ENCODE data around the gene KLHL10. TPM values are rescaled to one million over a fixed set of nuclear protein-coding genes. Genes with fewer than 3 reads are reported as not detected.

KLHL10 gene
- total and polyA plus RNA-seq, 9 of the 15 experiments (the other 6 are each of a cell fraction or from before 2014, with no cell fraction given): 0.06 to 0.56 (median 0.12) TPM; not detected in 5

DNA sequence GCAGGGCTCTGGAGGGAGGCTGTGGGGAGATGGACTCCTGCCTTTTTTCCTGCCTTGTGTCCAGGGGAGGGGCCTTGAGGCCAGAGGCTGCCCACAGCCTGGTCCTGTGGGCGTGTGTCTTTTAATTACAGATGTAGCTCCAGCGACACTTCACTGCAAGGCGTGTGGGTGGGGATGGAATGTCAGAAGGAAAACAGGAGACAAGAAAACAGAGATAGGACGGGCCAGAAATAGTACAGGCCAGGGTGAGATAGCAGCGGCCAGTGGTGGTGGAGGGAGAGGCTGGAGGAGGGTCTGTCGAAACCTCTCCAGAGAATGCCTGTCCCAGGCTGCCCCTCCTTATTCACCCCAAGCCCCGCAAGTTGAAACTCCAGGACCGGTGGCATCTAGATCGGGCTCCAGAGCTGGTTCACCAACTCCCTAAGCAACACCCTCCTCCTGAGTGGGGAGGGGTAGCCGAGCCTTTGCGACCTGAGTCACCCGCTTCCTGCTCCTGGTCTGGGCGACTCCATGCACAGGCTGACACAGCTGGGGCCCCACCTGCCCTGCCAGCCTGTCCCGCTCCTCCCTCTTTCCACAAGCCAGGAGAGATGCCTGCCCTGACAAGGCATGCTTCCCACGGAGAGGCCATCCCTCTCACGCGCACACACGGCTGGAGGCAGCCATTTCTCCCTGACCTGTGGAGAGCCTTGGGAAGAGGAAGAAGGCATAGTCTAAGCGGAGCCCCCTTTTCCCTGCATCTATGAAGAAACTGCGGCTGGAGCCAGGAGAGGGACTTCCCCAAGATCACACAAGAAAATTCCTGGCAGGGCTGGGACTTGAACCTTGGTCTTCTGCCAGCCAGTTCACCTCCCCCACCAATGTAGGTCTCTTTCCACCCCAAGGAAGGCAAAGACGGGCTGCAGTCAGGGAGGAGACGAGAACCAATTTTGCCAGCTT is 44.5 kb upstream of the KLHL10 start (continued):
- peak; percentile 29; the same call in 1 of the 2 replicates for TF ChIP-seq DMBX1 (CRISPR knock-in tag; IDR thresholded peaks at IDR 0.05; ENCODE audit: borderline replicate concordance)
- peak; percentile 71 for TF ChIP-seq KDM5B (IDR thresholded peaks at IDR 0.05; ENCODE audit: insufficient replicate concordance, low read depth, low read length)
- TF ChIP-seq FIP1L1 (IDR thresholded peaks at IDR 0.05; ENCODE audit: low read depth, low read length, poor library complexity, severe bottlenecking): no peak
- no peak for TF ChIP-seq MXD1 (CRISPR knock-in tag; IDR thresholded peaks at IDR 0.05; ENCODE audit: borderline replicate concordance, poor library complexity, severe bottlenecking)
- no peak for TF ChIP-seq ESRRB (CRISPR knock-in tag; IDR thresholded peaks at IDR 0.05; ENCODE audit: borderline replicate concordance)
- TF ChIP-seq LCOR (CRISPR knock-in tag; IDR thresholded peaks at IDR 0.05): no peak
- no peak for TF ChIP-seq NR2C2 (CRISPR knock-in tag; IDR thresholded peaks at IDR 0.05)
- no peak for TF ChIP-seq NR2C2 (tag; IDR thresholded peaks at IDR 0.05)
- no peak for TF ChIP-seq SREBF1 (IDR thresholded peaks at IDR 0.05; ENCODE audit: borderline replicate concordance, low read depth, low read length)
- TF ChIP-seq BMI1 (IDR thresholded peaks at IDR 0.05; ENCODE audit: low read length): no peak
- TF ChIP-seq, protein P1, sequence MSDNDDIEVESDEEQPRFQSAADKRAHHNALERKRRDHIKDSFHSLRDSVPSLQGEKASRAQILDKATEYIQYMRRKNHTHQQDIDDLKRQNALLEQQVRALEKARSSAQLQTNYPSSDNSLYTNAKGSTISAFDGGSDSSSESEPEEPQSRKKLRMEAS (CRISPR knock-in tag; IDR thresholded peaks at IDR 0.05): 0 out of 2 replicates have a peak, but pooled peaks have one; percentile 16
- TF ChIP-seq RBM14 (IDR thresholded peaks at IDR 0.05; ENCODE audit: borderline replicate concordance, insufficient read depth, low read depth, low read length): no peak
- TF ChIP-seq SMARCB1 (IDR thresholded peaks at IDR 0.05; ENCODE audit: insufficient read length, low read depth): no peak
- no peak for TF ChIP-seq ILK (tag; IDR thresholded peaks at IDR 0.05; ENCODE audit: borderline replicate concordance, low read depth)
- no peak for TF ChIP-seq JUNB (CRISPR knock-in tag; conservative IDR thresholded peaks at IDR 0.05)
- TF ChIP-seq, protein P2, sequence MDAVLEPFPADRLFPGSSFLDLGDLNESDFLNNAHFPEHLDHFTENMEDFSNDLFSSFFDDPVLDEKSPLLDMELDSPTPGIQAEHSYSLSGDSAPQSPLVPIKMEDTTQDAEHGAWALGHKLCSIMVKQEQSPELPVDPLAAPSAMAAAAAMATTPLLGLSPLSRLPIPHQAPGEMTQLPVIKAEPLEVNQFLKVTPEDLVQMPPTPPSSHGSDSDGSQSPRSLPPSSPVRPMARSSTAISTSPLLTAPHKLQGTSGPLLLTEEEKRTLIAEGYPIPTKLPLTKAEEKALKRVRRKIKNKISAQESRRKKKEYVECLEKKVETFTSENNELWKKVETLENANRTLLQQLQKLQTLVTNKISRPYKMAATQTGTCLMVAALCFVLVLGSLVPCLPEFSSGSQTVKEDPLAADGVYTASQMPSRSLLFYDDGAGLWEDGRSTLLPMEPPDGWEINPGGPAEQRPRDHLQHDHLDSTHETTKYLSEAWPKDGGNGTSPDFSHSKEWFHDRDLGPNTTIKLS (IDR thresholded peaks at IDR 0.05; ENCODE audit: borderline replicate concordance, low read depth): no peak
- peak; percentile 35 for TF ChIP-seq JUND (IDR thresholded peaks at IDR 0.05; ENCODE audit: borderline replicate concordance, low read depth, low read length)
- no peak; the same call in 2 of the 3 replicates for TF ChIP-seq JUND (tag; IDR thresholded peaks at IDR 0.05; ENCODE audit: borderline replicate concordance, low read depth, low read length)
- TF ChIP-seq ZNF165 (CRISPR knock-in tag; IDR thresholded peaks at IDR 0.05; ENCODE audit: borderline replicate concordance): no peak
- peak; percentile 61 for TF ChIP-seq KLF16 (IDR thresholded peaks at IDR 0.05)
- TF ChIP-seq GABPA (tag; conservative IDR thresholded peaks at IDR 0.05; ENCODE audit: low read depth): 0 out of 2 replicates have a peak, but pooled peaks have one; percentile 12
- peak; percentile 38 for TF ChIP-seq POLR2B (IDR thresholded peaks at IDR 0.05; ENCODE audit: low read depth, partially characterized antibody)
- TF ChIP-seq NR1H2 (CRISPR knock-in tag; IDR thresholded peaks at IDR 0.05): no peak
- TF ChIP-seq ZNF75A (CRISPR knock-in tag; IDR thresholded peaks at IDR 0.05): no peak

Measured in K562 (cell line).